ENCODE data around the gene SH3RF1. TPM values are rescaled to one million over a fixed set of nuclear protein-coding genes. Genes with fewer than 3 reads are reported as not detected.

The SH3RF1 gene
- total and polyA plus RNA-seq, 2 of the 8 experiments (the other 6 are each of a cell fraction or from before 2014, with no cell fraction given) = 6.9 to 15.1 TPM

DNA sequence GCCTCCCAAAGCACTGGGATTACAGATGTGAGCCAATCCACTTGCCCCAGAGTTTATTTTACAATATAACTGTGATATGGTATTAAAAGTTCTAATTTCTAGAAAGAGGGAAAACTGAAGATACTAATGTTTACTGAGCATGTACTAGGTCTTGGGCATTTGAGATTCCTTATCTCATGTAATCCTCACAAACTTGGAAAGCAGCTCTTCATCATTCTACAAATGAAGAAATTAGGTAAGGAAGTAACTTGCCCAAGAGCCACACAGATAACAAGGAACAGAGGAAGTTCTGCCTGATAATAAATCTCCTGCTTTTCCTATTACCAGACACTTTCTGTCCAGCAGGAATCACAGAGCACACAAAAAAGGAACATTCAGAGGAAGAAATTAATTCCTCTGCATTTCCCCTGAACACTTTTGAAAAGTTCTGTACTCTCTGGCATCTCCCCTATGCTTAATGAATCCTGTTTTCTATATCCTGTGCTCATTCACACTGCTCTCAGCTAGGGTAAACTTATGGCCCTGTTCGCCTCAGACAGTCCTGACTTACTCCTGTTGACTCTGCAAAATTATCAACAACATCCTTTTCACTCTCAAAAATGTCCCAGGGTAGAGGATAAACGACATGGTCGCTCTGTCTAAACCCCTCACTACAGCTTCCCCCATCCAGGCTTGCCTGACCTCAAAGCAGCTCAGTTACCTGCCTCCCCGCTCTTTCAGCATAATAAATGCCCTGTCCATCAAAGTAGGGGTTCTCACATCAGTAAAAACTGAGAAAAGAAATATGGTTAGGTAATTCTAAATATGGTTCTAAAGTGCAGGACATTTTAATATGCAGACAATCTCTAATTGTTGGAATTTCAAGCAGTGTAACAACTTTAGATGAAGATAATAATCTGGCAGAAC, 13.6 kb downstream of the SH3RF1 start (continued):
- TF ChIP-seq, protein P1, sequence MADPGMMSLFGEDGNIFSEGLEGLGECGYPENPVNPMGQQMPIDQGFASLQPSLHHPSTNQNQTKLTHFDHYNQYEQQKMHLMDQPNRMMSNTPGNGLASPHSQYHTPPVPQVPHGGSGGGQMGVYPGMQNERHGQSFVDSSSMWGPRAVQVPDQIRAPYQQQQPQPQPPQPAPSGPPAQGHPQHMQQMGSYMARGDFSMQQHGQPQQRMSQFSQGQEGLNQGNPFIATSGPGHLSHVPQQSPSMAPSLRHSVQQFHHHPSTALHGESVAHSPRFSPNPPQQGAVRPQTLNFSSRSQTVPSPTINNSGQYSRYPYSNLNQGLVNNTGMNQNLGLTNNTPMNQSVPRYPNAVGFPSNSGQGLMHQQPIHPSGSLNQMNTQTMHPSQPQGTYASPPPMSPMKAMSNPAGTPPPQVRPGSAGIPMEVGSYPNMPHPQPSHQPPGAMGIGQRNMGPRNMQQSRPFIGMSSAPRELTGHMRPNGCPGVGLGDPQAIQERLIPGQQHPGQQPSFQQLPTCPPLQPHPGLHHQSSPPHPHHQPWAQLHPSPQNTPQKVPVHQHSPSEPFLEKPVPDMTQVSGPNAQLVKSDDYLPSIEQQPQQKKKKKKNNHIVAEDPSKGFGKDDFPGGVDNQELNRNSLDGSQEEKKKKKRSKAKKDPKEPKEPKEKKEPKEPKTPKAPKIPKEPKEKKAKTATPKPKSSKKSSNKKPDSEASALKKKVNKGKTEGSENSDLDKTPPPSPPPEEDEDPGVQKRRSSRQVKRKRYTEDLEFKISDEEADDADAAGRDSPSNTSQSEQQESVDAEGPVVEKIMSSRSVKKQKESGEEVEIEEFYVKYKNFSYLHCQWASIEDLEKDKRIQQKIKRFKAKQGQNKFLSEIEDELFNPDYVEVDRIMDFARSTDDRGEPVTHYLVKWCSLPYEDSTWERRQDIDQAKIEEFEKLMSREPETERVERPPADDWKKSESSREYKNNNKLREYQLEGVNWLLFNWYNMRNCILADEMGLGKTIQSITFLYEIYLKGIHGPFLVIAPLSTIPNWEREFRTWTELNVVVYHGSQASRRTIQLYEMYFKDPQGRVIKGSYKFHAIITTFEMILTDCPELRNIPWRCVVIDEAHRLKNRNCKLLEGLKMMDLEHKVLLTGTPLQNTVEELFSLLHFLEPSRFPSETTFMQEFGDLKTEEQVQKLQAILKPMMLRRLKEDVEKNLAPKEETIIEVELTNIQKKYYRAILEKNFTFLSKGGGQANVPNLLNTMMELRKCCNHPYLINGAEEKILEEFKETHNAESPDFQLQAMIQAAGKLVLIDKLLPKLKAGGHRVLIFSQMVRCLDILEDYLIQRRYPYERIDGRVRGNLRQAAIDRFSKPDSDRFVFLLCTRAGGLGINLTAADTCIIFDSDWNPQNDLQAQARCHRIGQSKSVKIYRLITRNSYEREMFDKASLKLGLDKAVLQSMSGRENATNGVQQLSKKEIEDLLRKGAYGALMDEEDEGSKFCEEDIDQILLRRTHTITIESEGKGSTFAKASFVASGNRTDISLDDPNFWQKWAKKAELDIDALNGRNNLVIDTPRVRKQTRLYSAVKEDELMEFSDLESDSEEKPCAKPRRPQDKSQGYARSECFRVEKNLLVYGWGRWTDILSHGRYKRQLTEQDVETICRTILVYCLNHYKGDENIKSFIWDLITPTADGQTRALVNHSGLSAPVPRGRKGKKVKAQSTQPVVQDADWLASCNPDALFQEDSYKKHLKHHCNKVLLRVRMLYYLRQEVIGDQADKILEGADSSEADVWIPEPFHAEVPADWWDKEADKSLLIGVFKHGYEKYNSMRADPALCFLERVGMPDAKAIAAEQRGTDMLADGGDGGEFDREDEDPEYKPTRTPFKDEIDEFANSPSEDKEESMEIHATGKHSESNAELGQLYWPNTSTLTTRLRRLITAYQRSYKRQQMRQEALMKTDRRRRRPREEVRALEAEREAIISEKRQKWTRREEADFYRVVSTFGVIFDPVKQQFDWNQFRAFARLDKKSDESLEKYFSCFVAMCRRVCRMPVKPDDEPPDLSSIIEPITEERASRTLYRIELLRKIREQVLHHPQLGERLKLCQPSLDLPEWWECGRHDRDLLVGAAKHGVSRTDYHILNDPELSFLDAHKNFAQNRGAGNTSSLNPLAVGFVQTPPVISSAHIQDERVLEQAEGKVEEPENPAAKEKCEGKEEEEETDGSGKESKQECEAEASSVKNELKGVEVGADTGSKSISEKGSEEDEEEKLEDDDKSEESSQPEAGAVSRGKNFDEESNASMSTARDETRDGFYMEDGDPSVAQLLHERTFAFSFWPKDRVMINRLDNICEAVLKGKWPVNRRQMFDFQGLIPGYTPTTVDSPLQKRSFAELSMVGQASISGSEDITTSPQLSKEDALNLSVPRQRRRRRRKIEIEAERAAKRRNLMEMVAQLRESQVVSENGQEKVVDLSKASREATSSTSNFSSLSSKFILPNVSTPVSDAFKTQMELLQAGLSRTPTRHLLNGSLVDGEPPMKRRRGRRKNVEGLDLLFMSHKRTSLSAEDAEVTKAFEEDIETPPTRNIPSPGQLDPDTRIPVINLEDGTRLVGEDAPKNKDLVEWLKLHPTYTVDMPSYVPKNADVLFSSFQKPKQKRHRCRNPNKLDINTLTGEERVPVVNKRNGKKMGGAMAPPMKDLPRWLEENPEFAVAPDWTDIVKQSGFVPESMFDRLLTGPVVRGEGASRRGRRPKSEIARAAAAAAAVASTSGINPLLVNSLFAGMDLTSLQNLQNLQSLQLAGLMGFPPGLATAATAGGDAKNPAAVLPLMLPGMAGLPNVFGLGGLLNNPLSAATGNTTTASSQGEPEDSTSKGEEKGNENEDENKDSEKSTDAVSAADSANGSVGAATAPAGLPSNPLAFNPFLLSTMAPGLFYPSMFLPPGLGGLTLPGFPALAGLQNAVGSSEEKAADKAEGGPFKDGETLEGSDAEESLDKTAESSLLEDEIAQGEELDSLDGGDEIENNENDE (IDR thresholded peaks at IDR 0.05; ENCODE audit: insufficient replicate concordance, low read length) = no peak
- TF ChIP-seq BCL11A (IDR thresholded peaks at IDR 0.05; ENCODE audit: low read depth in 2 of 2, low read length in 2 of 2) = no peak
- no peak for TF ChIP-seq FOSL1 (IDR thresholded peaks at IDR 0.05; ENCODE audit: insufficient read depth, low read depth, low read length)
- TF ChIP-seq, protein P2, sequence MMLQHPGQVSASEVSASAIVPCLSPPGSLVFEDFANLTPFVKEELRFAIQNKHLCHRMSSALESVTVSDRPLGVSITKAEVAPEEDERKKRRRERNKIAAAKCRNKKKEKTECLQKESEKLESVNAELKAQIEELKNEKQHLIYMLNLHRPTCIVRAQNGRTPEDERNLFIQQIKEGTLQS (IDR thresholded peaks at IDR 0.05; ENCODE audit: insufficient read depth, low read depth, low read length) = no peak
- TF ChIP-seq EZH2 (IDR thresholded peaks at IDR 0.05; ENCODE audit: low read depth, low read length, severe bottlenecking) = no peak
